ENCODE measurements around the gene CAMTA1. TPM values are rescaled to one million over a fixed set of nuclear protein-coding genes. Genes with fewer than 3 reads are reported as not detected.

The CAMTA1 gene
- total RNA-seq, 4 donors from 2014 or later: 57.4 to 88.3 (median 62.1) TPM

- no peaks in the 10 kb centered on the region for H3K36me3 ChIP-seq
- H3K27me3 ChIP-seq: no peaks in the 10 kb centered on the region
- no peaks in the 10 kb centered on the region for H3K9me3 ChIP-seq
- no peak overlapping the region for H3K27ac ChIP-seq
- H3K4me1 ChIP-seq: no peaks in the 10 kb centered on the region
- TF ChIP-seq POLR2A (IDR thresholded peaks at IDR 0.05): no peak
- no peak for TF ChIP-seq CTCF (IDR thresholded peaks at IDR 0.05)
- DNase-seq: peak in 2 of 3 donors; percentile 67 to 74
- no peak overlapping the region for H3K4me3 ChIP-seq
Observed at GRCh38 chr1:7346600-7347570, 561.6 kb downstream of the CAMTA1 start.

GRCh38 chr1:7348073-7348472 lies 562.8 kb downstream of the CAMTA1 start:
- H3K27me3 ChIP-seq: no peaks in the 10 kb centered on the region
- H3K4me3 ChIP-seq: no peak overlapping the region
- no peak for TF ChIP-seq CTCF (IDR thresholded peaks at IDR 0.05)
- no peak for TF ChIP-seq POLR2A (IDR thresholded peaks at IDR 0.05)
- no peaks in the 10 kb centered on the region for H3K36me3 ChIP-seq
- no peaks in the 10 kb centered on the region for H3K4me1 ChIP-seq
- peak in 1 of 3 donors; percentile 30 for DNase-seq
- H3K9me3 ChIP-seq: no peaks in the 10 kb centered on the region
- no peak overlapping the region for H3K27ac ChIP-seq

- TF ChIP-seq POLR2A (IDR thresholded peaks at IDR 0.05): no peak
- no peak for TF ChIP-seq CTCF (IDR thresholded peaks at IDR 0.05)
- DNase-seq: no peak
- Histone ChIP-seq H3K27ac (no peak overlapping the region), H3K27me3 (no peaks in the 10 kb centered on the region), H3K4me1 (no peaks in the 10 kb centered on the region), H3K4me3 (no peak overlapping the region), H3K36me3 (no peaks in the 10 kb centered on the region), H3K9me3 (no peaks in the 10 kb centered on the region)
Observed at GRCh38 chr1:7348580-7348979, 563.3 kb downstream of the CAMTA1 start.

- Histone ChIP-seq H3K4me1 (no peaks in the 10 kb centered on the region), H3K9me3 (no peaks in the 10 kb centered on the region), H3K27ac (no peak overlapping the region), H3K27me3 (no peaks in the 10 kb centered on the region), H3K4me3 (no peak overlapping the region), H3K36me3 (no peaks in the 10 kb centered on the region)
- no peak for DNase-seq
- TF ChIP-seq CTCF (IDR thresholded peaks at IDR 0.05): no peak
- no peak for TF ChIP-seq POLR2A (IDR thresholded peaks at IDR 0.05)
Observed at GRCh38 chr1:7350804-7351203, 565.5 kb downstream of the CAMTA1 start.

GRCh38 chr1:7351649-7352048 lies 566.4 kb downstream of the CAMTA1 start:
- Histone ChIP-seq H3K27ac (no peak overlapping the region), H3K4me3 (no peak overlapping the region), H3K36me3 (no peaks in the 10 kb centered on the region), H3K9me3 (no peaks in the 10 kb centered on the region), H3K27me3 (no peaks in the 10 kb centered on the region), H3K4me1 (no peaks in the 10 kb centered on the region)
- DNase-seq: no peak
- TF ChIP-seq POLR2A (IDR thresholded peaks at IDR 0.05): no peak
- TF ChIP-seq CTCF (IDR thresholded peaks at IDR 0.05): no peak
